GM21786 (cell line): ENCODE data around the gene SYCE3.

Experiments
- ATAC-seq: cut with Tn5 transposase; IDR thresholded peaks from one replicate; pipeline ENCODE4 v1.9.1; 2021; ENCODE audit not compliant: unreplicated experiment

SYCE3 gene

GRCh38 chr22:50504369-50505211 is 58.1 kb downstream of the SYCE3 start:
- ATAC-seq = no peak

GRCh38 chr22:50503475-50504145 is 59.1 kb downstream of the SYCE3 start:
- ATAC-seq = no peak

GRCh38 chr22:50502628-50503474 is 59.9 kb downstream of the SYCE3 start:
- ATAC-seq = no peak

GRCh38 chr22:50502096-50502495 is 60.6 kb downstream of the SYCE3 start:
- no peak for ATAC-seq
